BLaER1 treated with 17β-estradiol and CSF1 and Interleukin-3, amounts not matched to agents 10 nM and 100 nM (cell line): ENCODE results near the gene TNS1.

Experiments
- H3K27ac ChIP-seq, 11 experiments: shearing (Covaris generic); formaldehyde crosslinking; 2 replicates each; pipeline ENCODE4 v1.8.1; 2022
- H3K27me3 ChIP-seq, 11 experiments: shearing (Covaris generic); formaldehyde crosslinking; 2 replicates each; pipeline ENCODE4 v1.8.1; 2022
- H3K36me3 ChIP-seq, 11 experiments: shearing (Covaris generic); formaldehyde crosslinking; 2 replicates each; pipeline ENCODE4 v1.8.1; 2022
- H3K4me1 ChIP-seq, 10 experiments: shearing (Covaris generic); formaldehyde crosslinking; 2 replicates each; pipeline ENCODE4 v1.8.1; 2022
- H3K4me2 ChIP-seq, 11 experiments: shearing (Covaris generic); formaldehyde crosslinking; 2 replicates each; pipeline ENCODE4 v1.8.1; 2022
- H3K4me3 ChIP-seq, 10 experiments: shearing (Covaris generic); formaldehyde crosslinking; 2 replicates each; pipeline ENCODE4 v1.8.1; 2022
- H3K9ac ChIP-seq, 11 experiments: shearing (Covaris generic); formaldehyde crosslinking; 2 replicates each; pipeline ENCODE4 v1.8.1; 2022
- H3K9me3 ChIP-seq, 11 experiments: shearing (Covaris generic); formaldehyde crosslinking; replicated peaks in 1 of 11; 2 replicates each; pipeline ENCODE4 v1.8.1; 2022
- H4K20me1 ChIP-seq, 11 experiments: shearing (Covaris generic); formaldehyde crosslinking; 2 replicates each; pipeline ENCODE4 v1.8.1; 2022
- Cebpa-rat ChIP-seq, 11 experiments: shearing (Covaris generic); IDR thresholded peaks; 2 replicates each; pipeline ENCODE4 v1.8.1; 2022

Gene TNS1

DNA sequence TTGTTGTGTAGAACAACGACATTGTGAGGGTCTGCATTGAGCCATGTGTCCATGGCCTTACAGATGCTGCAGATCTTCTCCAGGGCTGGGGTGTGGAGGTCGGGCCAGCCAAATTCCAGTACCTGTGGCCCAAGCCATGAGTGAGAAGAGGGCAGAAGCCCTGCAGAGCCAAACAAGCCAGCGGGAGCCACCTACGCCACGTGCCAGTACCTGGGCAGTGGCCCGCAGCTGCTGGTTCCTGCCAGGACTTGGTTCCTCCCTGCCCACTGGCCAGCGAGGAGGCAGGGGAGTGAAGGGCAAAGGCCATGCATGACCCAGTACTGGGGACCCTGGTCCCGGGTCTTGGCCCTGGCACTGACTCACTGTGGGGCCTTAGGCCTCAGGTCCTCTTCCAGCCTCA, 109.4 kb downstream of the TNS1 start:
- TF ChIP-seq Cebpa-rat (IDR thresholded peaks at IDR 0.05), result no peak
- peaks cover 51 to 100% (median 96%) of the 10 kb centered on the region in 11 experiments; a peak in 21 of 22 replicates for H3K36me3 ChIP-seq
- H3K9ac ChIP-seq, result no peak overlapping the region
- no peaks in the 10 kb centered on the region for H3K9me3 ChIP-seq
- H3K4me1 ChIP-seq, result peaks cover 0 to 3% (median 0%) of the 10 kb centered on the region in 10 experiments; a peak in 1 of 20 replicates
- no peaks in the 10 kb centered on the region for H3K27me3 ChIP-seq
- peaks cover 0 to 98% (median 4%) of the 10 kb centered on the region in 11 experiments; a peak in 6 of 22 replicates for H4K20me1 ChIP-seq
- no peak overlapping the region for H3K27ac ChIP-seq
- no peak overlapping the region for H3K4me2 ChIP-seq
- H3K4me3 ChIP-seq, result no peak overlapping the region

GRCh38 chr2:217892560-217892959, 110.2 kb downstream of the TNS1 start:
- H3K4me2 ChIP-seq, result no peak overlapping the region
- no peak overlapping the region for H3K9ac ChIP-seq
- H3K4me3 ChIP-seq, result no peak overlapping the region
- no peak for TF ChIP-seq Cebpa-rat (IDR thresholded peaks at IDR 0.05)
- H3K36me3 ChIP-seq, result peaks cover 46 to 100% (median 96%) of the 10 kb centered on the region in 11 experiments; a peak in 21 of 22 replicates
- H3K9me3 ChIP-seq, result no peaks in the 10 kb centered on the region
- peaks cover 0 to 98% (median 4%) of the 10 kb centered on the region in 11 experiments; a peak in 6 of 22 replicates for H4K20me1 ChIP-seq
- no peak overlapping the region for H3K27ac ChIP-seq
- H3K27me3 ChIP-seq, result no peaks in the 10 kb centered on the region
- peaks cover 0 to 8% (median 0%) of the 10 kb centered on the region in 10 experiments; a peak in 4 of 20 replicates for H3K4me1 ChIP-seq

DNA sequence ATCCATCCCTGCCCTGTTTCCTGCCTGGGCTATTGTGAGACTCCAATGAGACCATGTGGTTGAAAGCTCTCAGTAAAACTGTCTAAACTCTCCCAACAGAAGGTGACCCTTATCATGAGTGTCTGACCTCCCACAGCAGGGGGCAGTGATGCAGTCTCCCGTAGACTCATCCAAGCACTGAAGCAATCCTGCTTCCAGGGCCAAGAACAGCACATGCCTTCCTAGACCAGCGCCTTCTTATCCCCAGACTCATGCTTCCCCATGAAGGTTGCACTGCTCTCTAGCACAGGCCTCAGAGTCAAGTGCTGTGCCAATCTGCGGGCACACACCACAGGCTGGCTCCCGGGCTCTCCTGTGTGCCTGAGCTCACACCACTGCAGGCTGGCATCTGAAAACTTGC, 112.3 kb downstream of the TNS1 start:
- TF ChIP-seq Cebpa-rat (IDR thresholded peaks at IDR 0.05), result no peak

DNA sequence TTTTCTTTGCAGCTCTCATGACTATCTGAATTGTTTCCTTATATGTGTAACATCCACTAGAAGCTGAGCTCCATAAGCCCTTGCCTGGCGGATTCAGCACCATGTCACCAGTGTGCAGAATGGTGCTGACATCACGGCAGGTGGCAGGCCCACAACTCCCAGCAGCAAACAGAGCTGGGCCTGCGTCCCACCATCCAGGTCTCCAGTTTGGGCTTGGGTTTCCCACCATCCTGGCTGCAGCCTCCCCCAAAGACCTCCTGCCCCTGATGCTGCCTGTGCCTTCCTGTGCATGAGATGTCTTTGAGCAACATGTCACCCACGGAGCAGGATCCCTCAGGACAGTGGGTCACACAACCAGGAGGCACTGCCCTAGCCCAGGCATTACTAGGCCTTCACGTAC, 113.1 kb downstream of the TNS1 start:
- peaks cover 0 to 94% (median 0%) of the 10 kb centered on the region in 11 experiments; a peak in 4 of 22 replicates for H4K20me1 ChIP-seq

More for the DNA sequence above, 112.3 kb downstream of the TNS1 start:
- no peak overlapping the region for H3K4me2 ChIP-seq
- H4K20me1 ChIP-seq, result peaks cover 0 to 94% (median 0%) of the 10 kb centered on the region in 11 experiments; a peak in 4 of 22 replicates
- no peak overlapping the region for H3K27ac ChIP-seq
- H3K9ac ChIP-seq, result no peak overlapping the region
- H3K4me1 ChIP-seq, result peaks cover 0 to 28% (median 14%) of the 10 kb centered on the region in 10 experiments; a peak in 14 of 20 replicates
- H3K27me3 ChIP-seq, result no peaks in the 10 kb centered on the region
- H3K4me3 ChIP-seq, result no peak overlapping the region
- H3K36me3 ChIP-seq, result peaks cover 35 to 91% (median 83%) of the 10 kb centered on the region in 11 experiments; a peak in 21 of 22 replicates
- no peaks in the 10 kb centered on the region for H3K9me3 ChIP-seq

DNA sequence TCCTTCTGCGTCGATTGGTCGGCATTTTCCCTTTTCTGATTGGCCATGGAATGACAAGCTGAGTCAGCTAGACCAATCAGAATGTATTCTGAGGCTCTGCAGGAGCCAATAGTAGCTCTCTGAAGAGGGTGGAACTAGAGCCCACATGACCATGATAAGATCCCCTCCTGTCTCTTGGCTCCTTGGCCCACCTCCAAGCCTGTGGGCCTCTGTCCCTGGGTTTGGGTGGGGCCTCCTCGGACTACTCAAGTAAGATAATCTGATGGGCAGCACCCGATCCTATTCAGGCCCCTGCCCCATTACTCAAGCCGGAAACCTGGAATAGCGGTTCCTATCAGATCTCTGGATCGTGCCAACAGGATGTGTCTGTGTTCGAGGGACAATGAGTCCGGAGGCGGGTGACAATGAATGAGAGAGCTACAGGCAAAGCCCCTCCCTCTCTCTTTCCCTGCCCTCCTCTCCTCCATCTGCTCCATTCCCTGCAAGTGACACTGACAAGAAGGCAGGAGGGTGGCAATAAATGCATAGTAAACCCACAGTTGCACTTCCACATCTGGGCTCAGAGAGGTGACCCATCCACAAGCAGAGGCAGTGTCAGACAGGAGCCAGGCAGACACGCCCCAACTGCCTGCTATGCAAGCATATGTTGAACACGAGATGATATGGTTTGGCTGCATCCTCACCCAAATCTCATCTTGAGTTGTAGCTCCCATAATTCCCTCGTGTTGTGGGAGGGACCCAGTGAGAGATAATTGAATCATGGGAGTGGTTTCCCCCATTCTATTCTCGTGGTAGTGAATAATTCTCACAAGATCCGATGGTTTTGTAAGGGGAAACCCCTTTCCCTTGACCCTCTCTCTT, 114.7 kb downstream of the TNS1 start:
- no peak for TF ChIP-seq Cebpa-rat (IDR thresholded peaks at IDR 0.05)
- no peaks in the 10 kb centered on the region for H3K27me3 ChIP-seq
- H4K20me1 ChIP-seq, result peaks cover 0 to 88% (median 0%) of the 10 kb centered on the region in 11 experiments; a peak in 3 of 22 replicates
- H3K9me3 ChIP-seq, result no peaks in the 10 kb centered on the region
- no peak overlapping the region for H3K4me3 ChIP-seq
- peaks cover 29 to 87% (median 78%) of the 10 kb centered on the region in 11 experiments; a peak in 21 of 22 replicates for H3K36me3 ChIP-seq
- H3K4me1 ChIP-seq, result peaks cover 0 to 28% (median 14%) of the 10 kb centered on the region in 10 experiments; a peak in 14 of 20 replicates
- H3K4me2 ChIP-seq, result no peak overlapping the region
- H3K27ac ChIP-seq, result no peak overlapping the region
- H3K9ac ChIP-seq, result no peak overlapping the region

More for the DNA sequence above, 113.1 kb downstream of the TNS1 start:
- Histone ChIP-seq H3K9ac (no peak overlapping the region), H3K9me3 (no peaks in the 10 kb centered on the region), H3K4me2 (no peak overlapping the region), H3K36me3 (peaks cover 33 to 91% (median 83%) of the 10 kb centered on the region in 11 experiments; a peak in 21 of 22 replicates), H3K4me3 (no peak overlapping the region), H3K4me1 (peaks cover 0 to 28% (median 14%) of the 10 kb centered on the region in 10 experiments; a peak in 14 of 20 replicates), H3K27ac (no peak overlapping the region), H3K27me3 (no peaks in the 10 kb centered on the region)
- TF ChIP-seq Cebpa-rat (IDR thresholded peaks at IDR 0.05), result no peak

DNA sequence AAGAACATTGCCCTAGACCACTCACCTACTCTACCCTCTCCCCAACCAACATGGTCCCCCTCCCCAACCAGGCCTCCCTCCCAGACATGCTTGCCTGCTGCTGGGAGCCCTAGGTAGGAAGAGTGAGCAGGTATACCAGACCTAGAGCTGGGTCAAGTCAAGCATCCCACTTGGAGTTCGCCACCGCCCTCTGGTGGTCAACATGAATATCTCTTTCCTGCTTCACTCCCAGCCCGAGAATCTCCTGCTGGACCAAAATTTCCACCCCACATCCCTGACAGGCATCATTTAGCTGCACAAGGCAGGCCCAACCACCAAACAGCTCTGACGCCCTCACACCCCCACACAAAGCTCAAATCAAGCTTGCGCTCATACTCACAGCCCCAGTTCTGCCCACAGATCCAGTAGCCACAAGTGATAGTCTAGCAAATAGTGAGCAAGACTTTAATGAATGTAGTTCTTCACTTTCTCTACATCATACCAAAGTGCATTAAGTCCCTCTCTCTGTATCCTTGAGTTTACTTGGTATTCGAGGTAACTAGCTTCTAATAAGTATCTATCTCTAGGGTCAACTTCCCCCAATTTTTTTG, 116.0 kb downstream of the TNS1 start:
- Histone ChIP-seq H3K4me3 (no peak overlapping the region), H3K27me3 (no peaks in the 10 kb centered on the region), H3K9me3 (no peaks in the 10 kb centered on the region), H3K4me2 (peak overlapping the region in 5 of 11 experiments; percentile 24 to 81 (median 48); a peak in 10 of 22 replicates), H3K4me1 (peaks cover 0 to 28% (median 14%) of the 10 kb centered on the region in 10 experiments; a peak in 14 of 20 replicates), H3K36me3 (peaks cover 25 to 86% (median 75%) of the 10 kb centered on the region in 11 experiments; a peak in 21 of 22 replicates), H3K9ac (no peak overlapping the region), H3K27ac (no peak overlapping the region), H4K20me1 (peaks cover 0 to 80% (median 0%) of the 10 kb centered on the region in 11 experiments; a peak in 3 of 22 replicates)
- TF ChIP-seq Cebpa-rat (IDR thresholded peaks at IDR 0.05), result no peak

DNA sequence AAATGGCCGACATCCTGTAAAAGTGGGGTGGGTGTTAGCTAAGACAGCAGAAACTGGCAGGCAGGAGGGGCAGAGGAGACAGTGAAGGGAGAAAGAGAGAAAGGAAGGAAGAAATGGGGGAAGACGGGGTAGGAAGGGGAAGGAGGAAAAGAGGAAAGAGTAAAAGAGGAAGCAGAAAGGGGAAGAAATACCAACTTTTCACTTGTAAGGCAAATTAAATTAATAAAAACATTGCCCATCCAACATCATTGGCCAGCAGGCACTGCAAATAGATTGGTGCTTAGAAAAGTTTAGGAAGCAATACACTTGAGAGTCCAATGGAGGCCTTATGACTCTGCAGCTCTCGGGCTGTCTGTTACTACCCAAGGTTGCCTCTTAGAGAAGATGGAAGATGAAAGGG, 116.7 kb downstream of the TNS1 start:
- Histone ChIP-seq H3K9ac (no peak overlapping the region), H4K20me1 (peaks cover 0 to 81% (median 0%) of the 10 kb centered on the region in 11 experiments; a peak in 2 of 22 replicates), H3K27me3 (no peaks in the 10 kb centered on the region), H3K36me3 (peaks cover 25 to 86% (median 72%) of the 10 kb centered on the region in 11 experiments; a peak in 21 of 22 replicates), H3K4me2 (peak overlapping the region in 7 of 11 experiments; percentile 1 to 81 (median 45); a peak in 11 of 22 replicates), H3K27ac (0 out of 22 replicates have a peak overlapping the region, but pooled peaks of 1 of the 11 experiments have one; percentile 14), H3K9me3 (no peaks in the 10 kb centered on the region), H3K4me1 (peaks cover 0 to 31% (median 15%) of the 10 kb centered on the region in 10 experiments; a peak in 15 of 20 replicates), H3K4me3 (no peak overlapping the region)
- no peak for TF ChIP-seq Cebpa-rat (IDR thresholded peaks at IDR 0.05)

DNA sequence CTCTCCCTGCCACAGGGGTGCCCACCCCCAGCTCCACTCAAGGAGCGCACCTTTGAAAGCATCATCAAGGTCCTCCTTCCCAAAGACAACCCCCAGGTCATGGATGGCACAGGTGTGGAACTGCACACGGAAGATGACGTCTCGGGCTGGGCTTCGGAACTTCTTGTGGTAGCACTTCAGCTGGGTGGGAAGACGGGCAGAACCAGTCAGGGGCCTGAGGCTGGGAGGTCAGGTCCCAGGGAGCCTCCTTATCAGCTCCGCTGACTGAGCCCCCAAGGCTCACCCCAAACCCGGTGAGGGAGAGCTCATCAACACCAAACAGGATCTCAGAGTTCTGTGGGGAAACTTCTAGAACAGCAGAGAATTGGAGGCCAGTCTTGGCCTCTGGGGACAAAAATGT, 117.8 kb downstream of the TNS1 start:
- Histone ChIP-seq H3K4me1 (peaks cover 0 to 34% (median 16%) of the 10 kb centered on the region in 10 experiments; a peak in 15 of 20 replicates), H3K36me3 (peaks cover 25 to 86% (median 71%) of the 10 kb centered on the region in 11 experiments), H3K27me3 (no peaks in the 10 kb centered on the region), H3K4me3 (no peak overlapping the region), H4K20me1 (peaks cover 0 to 82% (median 0%) of the 10 kb centered on the region in 11 experiments; a peak in 2 of 22 replicates), H3K9me3 (no peaks in the 10 kb centered on the region), H3K4me2 (no peak overlapping the region), H3K9ac (no peak overlapping the region), H3K27ac (no peak overlapping the region)
- no peak for TF ChIP-seq Cebpa-rat (IDR thresholded peaks at IDR 0.05)
